ENCODE results near the gene ATG101.

- TF ChIP-seq, protein P1, sequence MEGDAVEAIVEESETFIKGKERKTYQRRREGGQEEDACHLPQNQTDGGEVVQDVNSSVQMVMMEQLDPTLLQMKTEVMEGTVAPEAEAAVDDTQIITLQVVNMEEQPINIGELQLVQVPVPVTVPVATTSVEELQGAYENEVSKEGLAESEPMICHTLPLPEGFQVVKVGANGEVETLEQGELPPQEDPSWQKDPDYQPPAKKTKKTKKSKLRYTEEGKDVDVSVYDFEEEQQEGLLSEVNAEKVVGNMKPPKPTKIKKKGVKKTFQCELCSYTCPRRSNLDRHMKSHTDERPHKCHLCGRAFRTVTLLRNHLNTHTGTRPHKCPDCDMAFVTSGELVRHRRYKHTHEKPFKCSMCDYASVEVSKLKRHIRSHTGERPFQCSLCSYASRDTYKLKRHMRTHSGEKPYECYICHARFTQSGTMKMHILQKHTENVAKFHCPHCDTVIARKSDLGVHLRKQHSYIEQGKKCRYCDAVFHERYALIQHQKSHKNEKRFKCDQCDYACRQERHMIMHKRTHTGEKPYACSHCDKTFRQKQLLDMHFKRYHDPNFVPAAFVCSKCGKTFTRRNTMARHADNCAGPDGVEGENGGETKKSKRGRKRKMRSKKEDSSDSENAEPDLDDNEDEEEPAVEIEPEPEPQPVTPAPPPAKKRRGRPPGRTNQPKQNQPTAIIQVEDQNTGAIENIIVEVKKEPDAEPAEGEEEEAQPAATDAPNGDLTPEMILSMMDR (IDR thresholded peaks at IDR 0.05): no peak
- TF ChIP-seq POLR2AphosphoS5 (IDR thresholded peaks at IDR 0.05; ENCODE audit: low read depth, low read length): no peak
- no peak for TF ChIP-seq SMC3 (IDR thresholded peaks at IDR 0.05; ENCODE audit: low read depth, low read length)
- TF ChIP-seq RFX5 (IDR thresholded peaks at IDR 0.05; ENCODE audit: low read length): no peak
- no peak for TF ChIP-seq MAX (IDR thresholded peaks at IDR 0.05; ENCODE audit: low read depth)
- TF ChIP-seq EP300 (IDR thresholded peaks at IDR 0.05; ENCODE audit: borderline replicate concordance in 1 of 2, low read depth in 1 of 2, low read length in 1 of 2): no peak
- TF ChIP-seq CHD2 (IDR thresholded peaks at IDR 0.05; ENCODE audit: low read length, partially characterized antibody): no peak
- TF ChIP-seq ZBTB33 (IDR thresholded peaks at IDR 0.05; ENCODE audit: borderline replicate concordance, low read depth): no peak
- TF ChIP-seq ELF1 (IDR thresholded peaks at IDR 0.05): no peak
- TF ChIP-seq EZH2phosphoT487 (IDR thresholded peaks at IDR 0.05; ENCODE audit: borderline replicate concordance, low read depth): no peak
- TF ChIP-seq YY1 (IDR thresholded peaks at IDR 0.05; ENCODE audit: low read depth): no peak
Observed at GRCh38 chr12:52038447-52038846, 31.3 kb upstream of the ATG101 start.

Data from SK-N-SH (cell line).